ENCODE measurements around the gene CERS6.

- TF ChIP-seq, protein P1, sequence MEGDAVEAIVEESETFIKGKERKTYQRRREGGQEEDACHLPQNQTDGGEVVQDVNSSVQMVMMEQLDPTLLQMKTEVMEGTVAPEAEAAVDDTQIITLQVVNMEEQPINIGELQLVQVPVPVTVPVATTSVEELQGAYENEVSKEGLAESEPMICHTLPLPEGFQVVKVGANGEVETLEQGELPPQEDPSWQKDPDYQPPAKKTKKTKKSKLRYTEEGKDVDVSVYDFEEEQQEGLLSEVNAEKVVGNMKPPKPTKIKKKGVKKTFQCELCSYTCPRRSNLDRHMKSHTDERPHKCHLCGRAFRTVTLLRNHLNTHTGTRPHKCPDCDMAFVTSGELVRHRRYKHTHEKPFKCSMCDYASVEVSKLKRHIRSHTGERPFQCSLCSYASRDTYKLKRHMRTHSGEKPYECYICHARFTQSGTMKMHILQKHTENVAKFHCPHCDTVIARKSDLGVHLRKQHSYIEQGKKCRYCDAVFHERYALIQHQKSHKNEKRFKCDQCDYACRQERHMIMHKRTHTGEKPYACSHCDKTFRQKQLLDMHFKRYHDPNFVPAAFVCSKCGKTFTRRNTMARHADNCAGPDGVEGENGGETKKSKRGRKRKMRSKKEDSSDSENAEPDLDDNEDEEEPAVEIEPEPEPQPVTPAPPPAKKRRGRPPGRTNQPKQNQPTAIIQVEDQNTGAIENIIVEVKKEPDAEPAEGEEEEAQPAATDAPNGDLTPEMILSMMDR (IDR thresholded peaks at IDR 0.05) = no peak
- TF ChIP-seq POLR2A (IDR thresholded peaks at IDR 0.05) (no peak), POLR2AphosphoS5 (IDR thresholded peaks at IDR 0.05) (no peak), EP300 (IDR thresholded peaks at IDR 0.05) (no peak)
Measured at GRCh38 chr2:168789776-168790175, 333.7 kb downstream of the CERS6 start.
